Measurements from ENCODE around the gene TTC9B. TPM values are rescaled to one million over a fixed set of nuclear protein-coding genes. Genes with fewer than 3 reads are reported as not detected.

The TTC9B gene
- total and polyA plus RNA-seq, 11 donors = not detected

GRCh38 chr19:40200341-40201099, 17.7 kb downstream of the TTC9B start:
- TF ChIP-seq CTCF (IDR thresholded peaks at IDR 0.05) = no peak
- no peak for TF ChIP-seq POLR2A (IDR thresholded peaks at IDR 0.05)

DNA sequence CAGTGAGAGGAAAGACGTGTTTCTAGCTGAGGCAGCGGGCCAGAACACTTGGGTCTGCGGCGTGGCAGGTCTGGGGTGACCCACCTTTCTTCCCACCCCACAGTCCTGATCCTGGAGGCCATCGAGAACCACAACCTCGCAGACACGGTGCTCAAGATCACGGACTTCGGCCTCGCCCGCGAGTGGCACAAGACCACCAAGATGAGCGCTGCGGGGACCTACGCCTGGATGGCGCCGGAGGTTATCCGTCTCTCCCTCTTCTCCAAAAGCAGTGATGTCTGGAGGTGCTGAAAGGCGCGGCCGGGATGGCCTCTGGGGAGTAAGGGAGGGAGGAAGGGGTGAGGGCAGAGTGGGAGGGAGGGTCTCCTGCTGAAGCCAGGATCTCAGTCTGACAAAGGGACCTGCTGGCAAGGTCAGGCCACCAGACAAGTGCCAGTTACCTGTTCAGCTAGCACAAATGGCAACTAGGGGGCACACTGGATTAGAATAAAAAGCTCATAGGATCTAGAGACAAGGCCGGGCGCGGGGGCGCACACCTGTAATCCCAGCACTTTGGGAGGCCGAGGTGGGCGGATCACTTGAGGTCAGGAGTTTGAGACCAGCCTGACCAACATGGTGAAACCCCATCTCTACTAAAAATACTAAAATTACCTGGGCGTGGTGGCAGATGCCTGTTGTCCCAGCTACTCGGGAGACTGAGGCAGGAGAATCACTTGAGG, 19.8 kb downstream of the TTC9B start:
- intact Hi-C loops (cut with DNase I) = no loop called here
- no peaks in the 10 kb centered on the region for H3K27me3 ChIP-seq
- no peak for DNase-seq
- 94 to 97% (median 96%) methylated on average over 10 to 29 of the region's 29 CpGs for WGBS, 4 donors
- no peaks in the 10 kb centered on the region for H3K9me3 ChIP-seq
- H3K4me3 ChIP-seq = no peak overlapping the region
- TF ChIP-seq CTCF (IDR thresholded peaks at IDR 0.05) (no peak), POLR2A (IDR thresholded peaks at IDR 0.05) (no peak)
- ATAC-seq = no peak
- no peak overlapping the region for H3K27ac ChIP-seq
- peaks cover 0 to 33% (median 14%) of the 10 kb centered on the region in 9 donors for H3K36me3 ChIP-seq
- peaks cover 0 to 4% (median 0%) of the 10 kb centered on the region in 12 donors for H3K4me1 ChIP-seq

More at GRCh38 chr19:40200341-40201099, 17.7 kb downstream of the TTC9B start:
- DNase-seq = no peak
- 73 to 82% (median 81%) methylated on average over 9 of the region's 9 CpGs for WGBS, 4 donors
- peaks cover 0 to 49% (median 28%) of the 10 kb centered on the region in 9 donors for H3K36me3 ChIP-seq
- no peak overlapping the region for H3K27ac ChIP-seq
- H3K4me3 ChIP-seq = no peak overlapping the region
- H3K27me3 ChIP-seq = no peaks in the 10 kb centered on the region
- no peak for ATAC-seq
- intact Hi-C loops (cut with DNase I) = no loop called here
- H3K4me1 ChIP-seq = no peaks in the 10 kb centered on the region
- H3K9me3 ChIP-seq = peaks cover 0 to 5% (median 0%) of the 10 kb centered on the region in 12 donors

DNA sequence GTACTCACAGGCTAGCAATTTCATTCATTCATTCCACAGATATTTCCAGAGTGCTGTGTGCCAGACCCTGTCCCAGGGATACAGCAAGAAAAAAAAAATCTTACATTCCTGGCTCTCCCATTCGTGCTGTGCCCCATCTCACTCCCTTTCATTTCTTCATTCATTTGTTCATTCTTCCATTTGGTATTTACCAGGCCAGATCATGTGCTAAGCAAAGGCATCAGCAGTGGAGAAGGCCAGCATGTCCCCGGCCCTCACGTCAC, 24.7 kb downstream of the TTC9B start:
- Histone ChIP-seq H3K9me3 (no peaks in the 10 kb centered on the region), H3K4me3 (no peak overlapping the region), H3K27me3 (no peaks in the 10 kb centered on the region), H3K27ac (no peak overlapping the region), H3K36me3 (peaks cover 0 to 6% (median 0%) of the 10 kb centered on the region in 9 donors), H3K4me1 (peaks cover 0 to 26% (median 12%) of the 10 kb centered on the region in 12 donors)
- ATAC-seq = no peak
- intact Hi-C loops (cut with DNase I) = no loop called here
- 84 to 89% (median 88%) methylated on average over 3 of the region's 3 CpGs for WGBS, 4 donors
- no peak for DNase-seq
- TF ChIP-seq POLR2A (IDR thresholded peaks at IDR 0.05) (no peak), CTCF (IDR thresholded peaks at IDR 0.05) (no peak)

DNA sequence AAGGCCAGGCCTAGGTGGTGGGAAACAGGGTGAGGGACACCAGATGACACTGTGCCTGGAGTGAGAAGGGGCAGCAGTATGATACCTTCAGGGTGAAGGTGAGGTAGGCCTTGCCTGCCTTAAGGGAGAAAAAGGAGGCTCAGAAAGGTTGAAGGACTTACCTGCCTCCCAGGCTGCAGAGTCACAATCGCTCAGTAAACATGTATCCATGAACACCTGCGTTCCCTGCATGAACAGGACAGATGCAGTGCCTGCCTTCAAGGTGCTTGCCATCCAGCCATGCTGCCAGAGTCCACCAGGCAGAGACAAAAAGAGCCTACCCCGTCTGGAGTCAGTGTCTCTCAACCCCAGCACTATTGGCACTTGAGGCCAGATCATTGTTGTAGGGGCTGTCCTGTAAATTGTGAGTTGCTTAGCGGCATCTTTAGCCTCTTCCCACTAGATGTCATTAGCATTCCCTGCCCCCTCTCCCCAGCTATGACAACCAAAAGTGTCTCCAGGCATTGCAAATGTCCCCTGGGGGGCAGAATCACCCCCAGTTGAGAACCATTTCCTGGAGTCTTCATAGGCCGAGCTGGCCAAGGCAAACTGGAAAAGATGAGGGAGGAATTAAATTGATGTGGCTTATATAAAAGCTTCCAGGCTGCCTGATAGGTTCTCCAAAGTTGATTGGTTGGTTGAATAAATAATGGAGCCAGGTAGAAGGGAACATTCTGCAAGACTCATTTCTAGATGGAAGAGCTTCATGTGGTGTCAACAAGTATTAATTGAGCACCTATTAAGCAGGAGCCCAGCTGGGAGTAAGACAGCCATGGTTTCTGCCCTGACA, 25.2 kb downstream of the TTC9B start:
- intact Hi-C loops (cut with DNase I) = no loop called here
- ATAC-seq (no peak), DNase-seq (no peak)
- 75 to 82% (median 78%) methylated on average over 5 of the region's 5 CpGs for WGBS, 4 donors
- no peaks in the 10 kb centered on the region for H3K9me3 ChIP-seq
- peaks cover 0 to 3% (median 0%) of the 10 kb centered on the region in 9 donors for H3K36me3 ChIP-seq
- peaks cover 0 to 26% (median 12%) of the 10 kb centered on the region in 12 donors for H3K4me1 ChIP-seq
- H3K27ac ChIP-seq = no peak overlapping the region
- H3K4me3 ChIP-seq = peak overlapping the region in 6 of 12 donors; percentile 77 to 100 (median 98)
- TF ChIP-seq POLR2A (IDR thresholded peaks at IDR 0.05) = no peak
- TF ChIP-seq CTCF (IDR thresholded peaks at IDR 0.05) = no peak
- no peaks in the 10 kb centered on the region for H3K27me3 ChIP-seq

All from heart left ventricle (tissue), 16 donors.